H9 (cell line): ENCODE measurements around the gene CACNA1D. TPM values are rescaled to one million over a fixed set of nuclear protein-coding genes. Genes with fewer than 3 reads are reported as not detected.

Experiments
- DNase-seq: peaks from one replicate; pipeline ENCODE4 v3.0.0-alpha.2; 2017
- H2AFZ ChIP-seq: one replicate; pipeline ENCODE4 v1.6.1; 2013; ENCODE audit warnings: mild to moderate bottlenecking, low read length, control low read depth, moderate library complexity
- H2AK5ac ChIP-seq: 2 replicates; pipeline ENCODE4 v1.6.1; 2013; ENCODE audit warnings: low read length, control low read depth, mixed read lengths; ENCODE audit not compliant: insufficient read length
- H2BK120ac ChIP-seq: one replicate; pipeline ENCODE4 v1.6.1; 2013; ENCODE audit warnings: low read depth, mild to moderate bottlenecking, low read length, control low read depth, inconsistent platforms; ENCODE audit not compliant: poor library complexity, severe bottlenecking
- H2BK12ac ChIP-seq: 2 replicates; pipeline ENCODE4 v1.6.1; 2013; ENCODE audit warnings: low read length, control low read depth, mixed read lengths, low read depth; ENCODE audit not compliant: insufficient read length
- H2BK15ac ChIP-seq: 2 replicates; pipeline ENCODE4 v1.6.1; 2013; ENCODE audit warnings: low read depth, low read length, control low read depth
- H2BK20ac ChIP-seq: one replicate; pipeline ENCODE4 v1.6.1; 2013; ENCODE audit warnings: low read depth, mild to moderate bottlenecking, low read length, control low read depth, inconsistent platforms; ENCODE audit not compliant: poor library complexity, severe bottlenecking
- H2BK5ac ChIP-seq: 2 replicates; pipeline ENCODE4 v1.6.1; 2013; ENCODE audit warnings: low read length, control low read depth, mixed read lengths; ENCODE audit not compliant: insufficient read length
- H3K14ac ChIP-seq: 2 replicates; pipeline ENCODE4 v1.6.1; 2013; ENCODE audit warnings: low read length, control low read depth; ENCODE audit not compliant: insufficient read depth
- H3K18ac ChIP-seq: 2 replicates; pipeline ENCODE4 v1.6.1; 2013; ENCODE audit warnings: low read depth, mild to moderate bottlenecking, mixed read lengths, low read length, control low read depth; ENCODE audit not compliant: insufficient read length
- H3K23ac ChIP-seq: 2 replicates; pipeline ENCODE4 v1.6.1; 2013; ENCODE audit warnings: low read length, control low read depth, mixed read lengths, low read depth; ENCODE audit not compliant: insufficient read length
- H3K23me2 ChIP-seq: 2 replicates; pipeline ENCODE4 v1.6.1; 2013; ENCODE audit warnings: low read depth, mild to moderate bottlenecking, mixed read lengths, low read length, control low read depth; ENCODE audit not compliant: insufficient read length, poor library complexity, severe bottlenecking
- H3K27ac ChIP-seq: 2 replicates; pipeline ENCODE4 v1.5.1; 2013; ENCODE audit warnings: low read length, control low read depth, mixed read lengths, low read depth; ENCODE audit not compliant: insufficient read length
- H3K27me3 ChIP-seq: 2 replicates; pipeline ENCODE4 v1.6.1; 2013; ENCODE audit warnings: low read length, control low read depth, inconsistent platforms; ENCODE audit not compliant: insufficient read depth
- H3K4ac ChIP-seq: 2 replicates; pipeline ENCODE4 v1.6.1; 2013; ENCODE audit warnings: low read depth, mild to moderate bottlenecking, control low read depth, inconsistent platforms, low read length, moderate library complexity
- H3K4me1 ChIP-seq: 2 replicates; pipeline ENCODE4 v1.6.1; 2013; ENCODE audit warnings: low read length, control low read depth, inconsistent platforms; ENCODE audit not compliant: insufficient read depth
- H3K4me2 ChIP-seq: 2 replicates; pipeline ENCODE4 v1.6.1; 2013; ENCODE audit warnings: low read length, control low read depth, mixed read lengths; ENCODE audit not compliant: insufficient read length, insufficient read depth
- H3K56ac ChIP-seq: 2 replicates; pipeline ENCODE4 v1.6.1; 2013; ENCODE audit warnings: low read depth, mild to moderate bottlenecking, mixed read lengths, low read length, control low read depth; ENCODE audit not compliant: insufficient read length
- H3K79me1 ChIP-seq: 2 replicates; pipeline ENCODE4 v1.6.1; 2013; ENCODE audit warnings: low read depth, mild to moderate bottlenecking, moderate library complexity, low read length, control low read depth, inconsistent platforms; ENCODE audit not compliant: insufficient read depth, poor library complexity, severe bottlenecking
- H3K79me2 ChIP-seq: 2 replicates; pipeline ENCODE4 v1.6.1; 2013; ENCODE audit warnings: low read length, control low read depth, inconsistent platforms; ENCODE audit not compliant: insufficient read depth
- H3K9ac ChIP-seq: 2 replicates; pipeline ENCODE4 v1.6.1; 2013; ENCODE audit warnings: low read length, control low read depth, mixed read lengths; ENCODE audit not compliant: insufficient read length; ENCODE audit errors: extremely low read depth
- H3K9me3 ChIP-seq: one replicate; pipeline ENCODE4 v1.6.1; 2013; ENCODE audit warnings: low read depth, low read length, inconsistent platforms; ENCODE audit not compliant: control insufficient read depth
- H3T11ph ChIP-seq: one replicate; pipeline ENCODE4 v1.6.1; 2013; ENCODE audit warnings: mild to moderate bottlenecking, low read length, control low read depth, inconsistent platforms
- H4K20me1 ChIP-seq: one replicate; pipeline ENCODE4 v1.6.1; 2013; ENCODE audit not compliant: control insufficient read depth, insufficient read length, insufficient read depth
- H4K5ac ChIP-seq: 2 replicates; pipeline ENCODE4 v1.6.1; 2013; ENCODE audit warnings: low read depth, mild to moderate bottlenecking, mixed read lengths, low read length, control low read depth; ENCODE audit not compliant: insufficient read length
- H4K8ac ChIP-seq: replicated peaks from 2 replicates; pipeline ENCODE4 v1.6.1; 2013; ENCODE audit warnings: low read length, control low read depth, mixed read lengths, low read depth; ENCODE audit not compliant: insufficient read length
- H4K91ac ChIP-seq: 2 replicates; pipeline ENCODE4 v1.6.1; 2013; ENCODE audit warnings: low read depth, mild to moderate bottlenecking, moderate library complexity, mixed read lengths, low read length, control low read depth; ENCODE audit not compliant: insufficient read length
- H3K27ac Mint-ChIP-seq, 3 experiments: 2 replicates in 2 of 3; 3 replicates in 1 of 3; pipeline ENCODE4 v1.8.0; 2020 to 2021; ENCODE audit warnings: mixed read lengths in 3 of 3, mild to moderate bottlenecking in 1 of 3, moderate library complexity in 1 of 3
- H3K27me3 Mint-ChIP-seq: 2 replicates; pipeline ENCODE4 v1.8.0; 2021; ENCODE audit warnings: low read depth, mild to moderate bottlenecking, moderate library complexity, mixed read lengths
- H3K36me3 Mint-ChIP-seq, 3 experiments: 2 replicates in 2 of 3; 3 replicates in 1 of 3; pipeline ENCODE4 v1.8.0; 2020 to 2021; ENCODE audit warnings: low read depth in 3 of 3, mixed read lengths in 3 of 3; ENCODE audit not compliant: insufficient read depth in 1 of 3
- H3K4me1 Mint-ChIP-seq, 2 experiments: 2 replicates each; pipeline ENCODE4 v1.8.0; 2020; ENCODE audit warnings: mixed read lengths in 2 of 2
- H3K4me3 Mint-ChIP-seq, 2 experiments: 2 replicates in 1 of 2; 3 replicates in 1 of 2; pipeline ENCODE4 v1.8.0; 2020 to 2021; ENCODE audit warnings: mild to moderate bottlenecking in 2 of 2, mixed read lengths in 2 of 2, moderate library complexity in 1 of 2
- H3K9me3 Mint-ChIP-seq, 2 experiments: 2 replicates in 1 of 2; 3 replicates in 1 of 2; pipeline ENCODE4 v1.8.0; 2020; ENCODE audit warnings: mild to moderate bottlenecking in 2 of 2, mixed read lengths in 2 of 2, moderate library complexity in 1 of 2
- total RNA-seq: library from RNA; stranded (reverse); gene quantifications from 2 replicates; pipeline ENCODE4 v1.2.1, GENCODE V29; 2021
- TF ChIP-seq, protein P1 (sequence below): fragments of 200-600 bp; sonication (generic); conservative IDR thresholded peaks from 3 replicates; pipeline ENCODE4 v1.8.0; 2021; ENCODE audit warnings: antibody characterized with exemption, mild to moderate bottlenecking

Gene CACNA1D
- total RNA-seq, 1 experiment from 2014 or later: 3.5 TPM

DNA sequence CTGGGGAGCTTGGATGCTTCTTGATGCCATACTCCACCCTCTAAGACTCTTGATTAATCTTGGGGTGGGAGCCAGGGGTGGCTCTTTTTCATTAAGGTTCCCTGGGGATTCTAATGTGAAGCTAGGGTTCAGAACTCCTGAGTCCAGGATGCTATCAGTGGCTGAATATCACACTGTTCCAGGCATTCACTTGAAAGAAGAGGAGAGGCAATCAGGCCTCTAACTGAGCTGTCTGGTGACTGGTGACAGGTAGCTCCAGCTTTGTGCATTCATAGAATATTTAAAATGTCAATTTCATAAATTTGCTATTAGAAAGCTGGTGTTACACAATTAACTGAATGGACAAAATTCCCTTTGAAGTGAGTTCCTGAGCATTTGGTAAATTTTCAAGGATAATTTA lies 212.8 kb downstream of the CACNA1D start:
- H2BK12ac ChIP-seq: no peak overlapping the region
- no peak for DNase-seq
- no peaks in the 10 kb centered on the region for H3K36me3 Mint-ChIP-seq

More for the DNA sequence above, 212.8 kb downstream of the CACNA1D start:
- no peaks in the 10 kb centered on the region for H3K9me3 ChIP-seq
- H3K4ac ChIP-seq: no peak overlapping the region
- H3K56ac ChIP-seq: no peak overlapping the region
- no peaks in the 10 kb centered on the region for H4K20me1 ChIP-seq
- H3K23ac ChIP-seq: no peak overlapping the region
- H3K4me3 Mint-ChIP-seq: no peak overlapping the region
- H3K4me1 ChIP-seq: no peaks in the 10 kb centered on the region
- H2AK5ac ChIP-seq: no peak overlapping the region
- H3K4me1 Mint-ChIP-seq: peaks cover 16 to 21% of the 10 kb centered on the region in 2 experiments
- H2BK15ac ChIP-seq: no peak overlapping the region
- H3K27ac ChIP-seq: no peak overlapping the region
- H3K23me2 ChIP-seq: no peaks in the 10 kb centered on the region
- no peak overlapping the region for H2AFZ ChIP-seq
- H3T11ph ChIP-seq: no peak overlapping the region
- H3K79me2 ChIP-seq: no peaks in the 10 kb centered on the region
- H3K4me2 ChIP-seq: no peak overlapping the region
- no peaks in the 10 kb centered on the region for H3K9me3 Mint-ChIP-seq
- no peak overlapping the region for H4K8ac ChIP-seq
- no peak overlapping the region for H4K91ac ChIP-seq
- no peak overlapping the region for H4K5ac ChIP-seq
- TF ChIP-seq, protein P1, sequence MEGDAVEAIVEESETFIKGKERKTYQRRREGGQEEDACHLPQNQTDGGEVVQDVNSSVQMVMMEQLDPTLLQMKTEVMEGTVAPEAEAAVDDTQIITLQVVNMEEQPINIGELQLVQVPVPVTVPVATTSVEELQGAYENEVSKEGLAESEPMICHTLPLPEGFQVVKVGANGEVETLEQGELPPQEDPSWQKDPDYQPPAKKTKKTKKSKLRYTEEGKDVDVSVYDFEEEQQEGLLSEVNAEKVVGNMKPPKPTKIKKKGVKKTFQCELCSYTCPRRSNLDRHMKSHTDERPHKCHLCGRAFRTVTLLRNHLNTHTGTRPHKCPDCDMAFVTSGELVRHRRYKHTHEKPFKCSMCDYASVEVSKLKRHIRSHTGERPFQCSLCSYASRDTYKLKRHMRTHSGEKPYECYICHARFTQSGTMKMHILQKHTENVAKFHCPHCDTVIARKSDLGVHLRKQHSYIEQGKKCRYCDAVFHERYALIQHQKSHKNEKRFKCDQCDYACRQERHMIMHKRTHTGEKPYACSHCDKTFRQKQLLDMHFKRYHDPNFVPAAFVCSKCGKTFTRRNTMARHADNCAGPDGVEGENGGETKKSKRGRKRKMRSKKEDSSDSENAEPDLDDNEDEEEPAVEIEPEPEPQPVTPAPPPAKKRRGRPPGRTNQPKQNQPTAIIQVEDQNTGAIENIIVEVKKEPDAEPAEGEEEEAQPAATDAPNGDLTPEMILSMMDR: no peak
- H3K14ac ChIP-seq: no peak overlapping the region
- H3K18ac ChIP-seq: no peak overlapping the region
- no peak overlapping the region for H2BK120ac ChIP-seq
- H3K27me3 Mint-ChIP-seq: peaks cover 1% of the 10 kb centered on the region; the same call in 1 of the 2 replicates
- H3K9ac ChIP-seq: no peak overlapping the region
- no peak overlapping the region for H2BK20ac ChIP-seq
- no peaks in the 10 kb centered on the region for H3K27me3 ChIP-seq
- H2BK5ac ChIP-seq: no peak overlapping the region
- H3K79me1 ChIP-seq: no peaks in the 10 kb centered on the region
- no peak overlapping the region for H3K27ac Mint-ChIP-seq
